ENCODE data around the gene EXOC4.

The EXOC4 gene

DNA sequence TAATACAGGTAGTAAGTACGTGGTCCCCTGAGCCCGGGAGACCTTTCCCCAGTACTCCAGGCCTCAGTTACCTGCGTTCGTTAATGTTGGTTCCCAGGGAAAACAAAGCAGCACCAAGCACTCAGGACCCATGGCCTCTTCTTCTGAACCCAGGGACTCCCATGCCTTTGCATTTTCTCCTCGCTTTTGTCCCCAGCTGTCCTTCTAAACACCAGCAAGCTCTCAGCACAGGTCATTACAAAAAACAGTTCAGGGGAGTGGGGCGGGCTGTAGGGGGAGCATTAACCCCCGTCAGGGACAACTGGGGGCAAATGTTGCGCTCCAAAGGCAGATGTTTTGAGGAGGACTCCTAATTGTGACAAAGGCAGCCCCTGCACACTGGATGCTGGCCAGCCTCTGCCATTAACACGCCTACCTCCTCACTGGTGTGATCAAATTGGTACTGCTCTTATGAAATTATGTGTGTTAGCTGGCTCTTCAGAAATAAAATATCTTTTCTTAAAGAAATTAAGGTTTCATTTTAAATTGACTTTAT, 793.8 kb downstream of the EXOC4 start:
- no peak for DNase-seq (ENCODE audit: low read depth in 2 of 2)

DNA sequence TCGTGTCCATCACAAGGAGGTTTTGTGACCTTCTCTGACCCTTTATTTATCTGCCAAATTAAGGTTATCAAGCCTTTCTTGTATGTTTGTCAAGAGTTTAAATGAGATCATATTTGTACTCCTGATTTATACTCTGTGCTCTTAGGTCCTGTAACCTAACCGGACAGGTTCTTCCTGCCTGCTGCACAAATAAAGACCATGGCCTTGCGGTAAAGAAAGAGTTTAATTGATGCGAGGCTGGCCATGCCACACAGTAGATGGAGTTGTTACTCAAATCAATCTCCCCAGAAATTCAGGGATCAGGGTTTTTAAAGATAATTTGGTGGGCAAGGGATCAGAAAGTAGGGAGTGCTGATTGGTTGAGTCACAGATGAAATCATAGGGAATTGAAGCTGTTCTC, 794.8 kb downstream of the EXOC4 start:
- TF ChIP-seq, protein P1, sequence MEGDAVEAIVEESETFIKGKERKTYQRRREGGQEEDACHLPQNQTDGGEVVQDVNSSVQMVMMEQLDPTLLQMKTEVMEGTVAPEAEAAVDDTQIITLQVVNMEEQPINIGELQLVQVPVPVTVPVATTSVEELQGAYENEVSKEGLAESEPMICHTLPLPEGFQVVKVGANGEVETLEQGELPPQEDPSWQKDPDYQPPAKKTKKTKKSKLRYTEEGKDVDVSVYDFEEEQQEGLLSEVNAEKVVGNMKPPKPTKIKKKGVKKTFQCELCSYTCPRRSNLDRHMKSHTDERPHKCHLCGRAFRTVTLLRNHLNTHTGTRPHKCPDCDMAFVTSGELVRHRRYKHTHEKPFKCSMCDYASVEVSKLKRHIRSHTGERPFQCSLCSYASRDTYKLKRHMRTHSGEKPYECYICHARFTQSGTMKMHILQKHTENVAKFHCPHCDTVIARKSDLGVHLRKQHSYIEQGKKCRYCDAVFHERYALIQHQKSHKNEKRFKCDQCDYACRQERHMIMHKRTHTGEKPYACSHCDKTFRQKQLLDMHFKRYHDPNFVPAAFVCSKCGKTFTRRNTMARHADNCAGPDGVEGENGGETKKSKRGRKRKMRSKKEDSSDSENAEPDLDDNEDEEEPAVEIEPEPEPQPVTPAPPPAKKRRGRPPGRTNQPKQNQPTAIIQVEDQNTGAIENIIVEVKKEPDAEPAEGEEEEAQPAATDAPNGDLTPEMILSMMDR (IDR thresholded peaks at IDR 0.05; ENCODE audit: low read depth, low read length): no peak
- DNase-seq (ENCODE audit: low read depth in 2 of 2): no peak
- no peak overlapping the region for H3K4me3 ChIP-seq (replicated peaks in 1 of 2; ENCODE audit: low read depth in 2 of 2, low read length in 2 of 2)

More for the DNA sequence above, 793.8 kb downstream of the EXOC4 start:
- H3K4me3 ChIP-seq (replicated peaks in 1 of 2; ENCODE audit: low read depth in 2 of 2, low read length in 2 of 2): no peak overlapping the region
- TF ChIP-seq, protein P1 (IDR thresholded peaks at IDR 0.05; ENCODE audit: low read depth, low read length): no peak

DNA sequence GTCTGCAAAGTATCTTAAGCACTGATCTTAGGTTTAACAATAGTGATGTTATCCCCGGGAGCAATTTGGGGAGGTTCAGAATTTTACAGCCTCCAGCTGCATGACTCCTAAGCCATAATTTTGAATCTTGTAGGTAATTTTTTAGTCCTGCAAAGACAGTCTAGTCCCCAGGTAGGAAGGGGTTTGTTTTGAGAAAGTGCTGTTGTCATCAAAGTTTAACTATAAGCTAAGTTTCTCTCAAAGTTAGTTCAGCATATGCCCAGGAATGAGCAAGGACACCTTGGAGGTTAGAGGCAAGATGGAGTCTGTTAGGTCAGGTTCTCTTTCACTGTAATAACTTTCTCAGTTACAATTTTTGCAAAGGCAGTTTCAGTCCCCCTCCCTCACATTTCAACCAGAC, 795.3 kb downstream of the EXOC4 start:
- no peak overlapping the region for H3K4me3 ChIP-seq (replicated peaks in 1 of 2; ENCODE audit: low read depth in 2 of 2, low read length in 2 of 2)
- no peak for DNase-seq (ENCODE audit: low read depth in 2 of 2)
- TF ChIP-seq, protein P1 (IDR thresholded peaks at IDR 0.05; ENCODE audit: low read depth, low read length): no peak

DNA sequence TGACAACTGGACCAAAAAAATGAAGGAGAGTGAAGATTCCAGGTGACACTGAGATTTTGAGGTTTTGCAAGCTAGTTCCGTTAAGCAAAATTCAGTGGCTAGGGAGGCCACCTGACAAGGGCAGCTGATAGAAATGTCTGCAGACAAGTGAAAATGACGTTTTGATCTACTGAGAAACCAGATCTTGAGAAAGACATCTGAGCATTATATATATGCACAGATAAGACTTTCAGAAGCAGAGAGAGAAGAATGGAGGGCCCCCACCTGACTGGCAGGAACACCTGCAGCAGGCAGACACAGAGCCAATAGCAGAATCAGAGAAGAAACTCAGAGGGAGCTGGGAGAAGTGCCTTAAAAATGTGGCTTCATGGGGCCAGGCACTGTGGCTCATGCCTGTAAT, 798.1 kb downstream of the EXOC4 start:
- no peak overlapping the region for H3K4me3 ChIP-seq (replicated peaks in 1 of 2; ENCODE audit: low read depth in 2 of 2, low read length in 2 of 2)
- TF ChIP-seq, protein P1 (IDR thresholded peaks at IDR 0.05; ENCODE audit: low read depth, low read length): no peak
- no peak for DNase-seq (ENCODE audit: low read depth in 2 of 2)

DNA sequence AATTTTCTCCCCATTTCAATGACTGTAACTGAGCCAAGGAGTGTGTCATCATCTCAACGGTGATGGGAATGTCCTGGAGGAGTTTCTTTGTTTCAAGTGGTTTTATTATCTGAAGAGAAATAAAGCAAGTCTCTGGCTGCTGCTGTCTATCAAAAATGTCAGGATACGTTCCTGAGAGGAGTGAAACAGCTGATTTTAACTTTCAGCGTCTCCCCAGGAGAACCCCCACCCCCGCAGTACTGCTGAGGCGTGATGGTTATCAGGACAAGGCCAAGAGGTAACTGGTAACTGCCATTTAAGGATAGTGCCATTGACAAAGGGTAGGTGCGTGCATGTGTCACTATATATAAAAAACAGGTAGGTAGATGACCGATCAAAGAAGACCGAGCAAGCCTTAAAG, 803.9 kb downstream of the EXOC4 start:
- no peak overlapping the region for H3K4me3 ChIP-seq (replicated peaks in 1 of 2; ENCODE audit: low read depth in 2 of 2, low read length in 2 of 2)
- no peak for DNase-seq (ENCODE audit: low read depth in 2 of 2)
- TF ChIP-seq, protein P1 (IDR thresholded peaks at IDR 0.05; ENCODE audit: low read depth, low read length): no peak

DNA sequence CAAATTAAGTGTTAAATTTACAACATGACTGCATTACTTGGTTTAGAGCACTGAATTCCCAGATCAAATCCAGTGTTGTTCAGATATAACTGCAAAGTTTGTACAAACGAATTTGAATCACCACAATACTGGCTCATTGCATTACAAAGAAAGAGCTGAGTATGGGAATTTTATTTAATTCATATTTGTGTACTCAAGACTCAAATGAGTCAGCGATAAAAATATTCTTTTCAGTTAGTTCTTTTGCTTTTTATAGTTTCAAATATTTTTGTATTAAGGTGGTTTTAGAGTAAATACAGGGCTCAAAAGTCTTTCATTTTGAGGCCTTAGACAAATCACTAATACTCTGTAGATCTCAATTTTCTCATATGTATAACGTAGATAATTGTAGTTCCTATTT, 805.6 kb downstream of the EXOC4 start:
- no peak overlapping the region for H3K4me3 ChIP-seq (replicated peaks in 1 of 2; ENCODE audit: low read depth in 2 of 2, low read length in 2 of 2)
- TF ChIP-seq, protein P1 (IDR thresholded peaks at IDR 0.05; ENCODE audit: low read depth, low read length): no peak
- DNase-seq (ENCODE audit: low read depth in 2 of 2): no peak

DNA sequence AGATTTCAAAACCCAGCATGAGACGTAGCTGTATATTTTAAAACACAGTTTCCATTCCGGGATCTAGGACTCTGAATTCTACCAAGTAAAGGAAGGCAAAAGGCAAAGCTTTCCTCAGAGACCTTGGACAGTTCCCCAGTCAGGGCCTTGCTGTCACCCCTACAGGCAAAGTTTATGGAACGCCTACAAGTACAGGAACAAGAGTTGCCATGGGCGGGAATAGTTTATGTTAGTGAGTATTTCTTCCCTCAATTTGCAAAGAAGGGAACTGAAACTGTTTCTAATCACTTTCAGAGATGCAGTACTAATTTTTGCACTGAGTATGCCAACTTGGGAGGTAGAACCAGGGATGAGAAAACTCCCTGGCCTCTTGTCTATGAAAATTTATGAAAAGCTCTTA, 806.1 kb downstream of the EXOC4 start:
- TF ChIP-seq, protein P1 (IDR thresholded peaks at IDR 0.05; ENCODE audit: low read depth, low read length): no peak
- no peak overlapping the region for H3K4me3 ChIP-seq (replicated peaks in 1 of 2; ENCODE audit: low read depth in 2 of 2, low read length in 2 of 2)
- DNase-seq (ENCODE audit: low read depth in 2 of 2): peak in 1 of 2 donors; percentile 13

All from cardiac fibroblast (primary cell).